Panc1 (cell line): ENCODE results near the gene JOSD2. TPM values are rescaled to one million over a fixed set of nuclear protein-coding genes. Genes with fewer than 3 reads are reported as not detected.

Experiments
- ATAC-seq: fragments of 200-7000 bp; cut with Tn5 transposase; 2 replicates; pipeline ENCODE4 v1.9.1; 2020; ENCODE audit warnings: mild to moderate bottlenecking, moderate library complexity
- BruUV-seq: library from RNA; stranded (reverse); fragments of 400-500 nt; replicated peaks from 2 replicates; lab custom pipeline; 2021; lab: Mats Ljungman, UMichigan
- CTCF ChIA-PET: fragments of 300-600 bp; sonication (Branson Sonifier 250); formaldehyde crosslinking; loops from one replicate; lab custom pipeline; 2022; ENCODE audit warnings: antibody characterized with exemption; lab: Charles Lee
- POLR2A ChIA-PET: fragments of 300-600 bp; sonication (Branson Sonifier 250); formaldehyde crosslinking; loops from one replicate; lab custom pipeline; 2022; ENCODE audit warnings: antibody characterized with exemption; lab: Charles Lee
- DNase-seq: peaks from one replicate; pipeline ENCODE4 v3.0.0-alpha.2; 2010; ENCODE audit warnings: low read depth, low spot score
- H3K27ac ChIP-seq: 2 replicates; pipeline ENCODE4 v1.5.1; 2011; ENCODE audit warnings: mild to moderate bottlenecking, low read length, inconsistent platforms
- H3K27me3 ChIP-seq: fragments of 200-500 bp; sonication (Bioruptor generic); 2 replicates; pipeline ENCODE4 v1.6.0; 2014; ENCODE audit warnings: low read length, inconsistent platforms; ENCODE audit not compliant: control insufficient read depth, insufficient read depth
- H3K36me3 ChIP-seq: fragments of 200-500 bp; sonication (Bioruptor generic); 2 replicates; pipeline ENCODE4 v1.5.1; 2014; ENCODE audit warnings: inconsistent platforms, mild to moderate bottlenecking, low read length, moderate library complexity; ENCODE audit not compliant: control insufficient read depth, insufficient read depth
- H3K4me1 ChIP-seq: 2 replicates; pipeline ENCODE4 v1.5.1; 2011; ENCODE audit warnings: inconsistent platforms, mild to moderate bottlenecking, low read length, moderate library complexity; ENCODE audit not compliant: control insufficient read depth, insufficient read depth
- H3K4me3 ChIP-seq, 2 experiments: 2 replicates each; pipeline ENCODE4 v1.5.1; 2011 to 2012; ENCODE audit warnings: low read depth in 2 of 2, low read length in 2 of 2, mild to moderate bottlenecking in 2 of 2, inconsistent platforms in 1 of 2, moderate library complexity in 1 of 2
- H3K9me3 ChIP-seq: fragments of 200-500 bp; sonication (Bioruptor generic); 2 replicates; pipeline ENCODE4 v1.5.1; 2014; ENCODE audit warnings: low read depth, mild to moderate bottlenecking, inconsistent platforms, low read length, moderate library complexity; ENCODE audit not compliant: control insufficient read depth, insufficient read depth
- CTCF ChIP-seq: fragments of 450-650 bp; IDR thresholded peaks from 2 replicates; pipeline ENCODE4 v1.5.1; 2017; ENCODE audit warnings: mild to moderate bottlenecking
- POLR2AphosphoS5 ChIP-seq: IDR thresholded peaks from 2 replicates; pipeline ENCODE4 v1.6.1; 2012; ENCODE audit warnings: mild to moderate bottlenecking, low read depth, low read length, moderate library complexity
- REST ChIP-seq, 2 experiments: IDR thresholded peaks; 2 replicates each; pipeline ENCODE4 v1.6.1; 2011 to 2012; ENCODE audit warnings: low read depth in 2 of 2, control low read depth in 1 of 2, low read length in 1 of 2, mild to moderate bottlenecking in 1 of 2, moderate library complexity in 1 of 2; ENCODE audit not compliant: insufficient read depth in 1 of 2
- SIN3A ChIP-seq: IDR thresholded peaks from 2 replicates; pipeline ENCODE4 v1.6.1; 2012; ENCODE audit warnings: low read depth, mild to moderate bottlenecking, low read length, moderate library complexity, borderline replicate concordance; ENCODE audit not compliant: insufficient read depth
- TCF7L2 ChIP-seq: IDR thresholded peaks from 2 replicates; pipeline ENCODE4 v1.6.1; 2011; ENCODE audit warnings: mild to moderate bottlenecking, low read depth, low read length, inconsistent platforms
- in situ Hi-C: cut with HindIII; loops from 2 replicates; pipeline ENCODE4 v1.10.0; 2016; ENCODE audit warnings: low sequenced_read_pairs, low pct_unique_long_range_greater_than_20kb
- intact Hi-C: fragments of 100-400 bp; cut with micrococcal nuclease; formaldehyde crosslinking; loops from one replicate; pipeline ENCODE4 v1.10.0; 2022; ENCODE audit not compliant: unreplicated experiment
- total RNA-seq: library from RNA; stranded (reverse); gene quantifications from one replicate; pipeline ENCODE4 v1.2.1, GENCODE V29; 2021; ENCODE audit not compliant: unreplicated experiment

The JOSD2 gene
- total RNA-seq, 1 experiment from 2014 or later, result 51.8 TPM

DNA sequence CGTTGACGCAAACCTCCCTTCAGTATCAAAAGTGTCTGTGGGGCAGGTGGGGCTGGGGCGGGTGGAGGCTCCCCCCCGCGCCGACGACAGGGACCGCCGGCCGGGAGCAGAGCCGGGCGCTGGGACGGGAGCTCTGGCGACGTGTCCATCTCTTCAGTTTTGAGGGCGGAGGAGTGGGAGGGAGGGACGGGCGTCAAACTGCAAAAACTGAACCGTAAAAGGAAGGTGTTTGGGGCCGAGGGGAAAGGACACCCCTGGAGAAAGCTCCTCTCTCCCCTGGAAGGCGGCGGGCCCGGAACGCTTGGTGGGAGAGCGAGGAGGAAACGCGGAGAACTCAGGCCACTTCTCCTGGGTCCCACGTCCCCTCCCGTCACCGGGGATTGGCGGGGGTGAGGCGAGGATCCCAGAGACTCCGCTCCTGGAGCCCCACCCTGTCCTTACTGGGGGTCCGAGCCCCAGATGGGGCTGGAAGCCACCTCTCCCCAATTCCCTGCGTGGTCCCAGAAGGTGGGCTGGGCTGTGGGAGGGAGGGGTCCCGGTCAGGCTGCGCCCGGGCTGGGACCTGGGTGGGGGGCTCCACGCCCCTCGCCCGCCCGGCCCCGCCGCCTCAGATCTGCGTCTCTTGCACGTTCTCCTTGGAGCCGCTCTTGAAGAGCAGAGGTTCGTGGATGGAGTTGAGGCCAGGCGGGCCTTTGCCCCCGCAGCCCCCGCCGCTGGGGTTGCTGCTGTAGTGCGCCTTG lies 6.1 kb upstream of the JOSD2 start:
- intact Hi-C loops, result no loop called here
- no peak for TF ChIP-seq TCF7L2
- TF ChIP-seq POLR2AphosphoS5, result no peak
- no peak for TF ChIP-seq SIN3A
- no peak for TF ChIP-seq CTCF
- TF ChIP-seq REST (IDR thresholded peaks at IDR 0.05; ENCODE audit: insufficient read depth in 1 of 2, low read depth in 2 of 2, low read length in 1 of 2), result no peak
- ATAC-seq, result no peak; the same call in 1 of the 2 replicates

GRCh38 chr19:50516456-50516855 lies 5.5 kb upstream of the JOSD2 start:
- no peak overlapping the region for H3K4me3 ChIP-seq
- in situ Hi-C loops, result no loop called here
- H3K4me1 ChIP-seq, result no peaks in the 10 kb centered on the region
- CTCF ChIA-PET, result interaction anchor here (0.8 kb wide), 1 partner anchor 244 kb away, joined by 3 read pairs; no protein-coding TSS in a partner anchor
- BruUV-seq, result no TSS peak
- ATAC-seq (no peak), DNase-seq (no peak)
- no peaks in the 10 kb centered on the region for H3K36me3 ChIP-seq
- no peaks in the 10 kb centered on the region for H3K27me3 ChIP-seq
- POLR2A ChIA-PET, result no interaction called here
- H3K9me3 ChIP-seq, result no peaks in the 10 kb centered on the region
- H3K27ac ChIP-seq, result no peak overlapping the region
- intact Hi-C loops, result no loop called here
- no peak for TF ChIP-seq CTCF
- TF ChIP-seq REST (IDR thresholded peaks at IDR 0.05; ENCODE audit: insufficient read depth in 1 of 2, low read depth in 2 of 2, low read length in 1 of 2), result no peak
- TF ChIP-seq TCF7L2, result no peak
- no peak for TF ChIP-seq SIN3A
- no peak for TF ChIP-seq POLR2AphosphoS5

More for the DNA sequence above, 6.1 kb upstream of the JOSD2 start:
- Histone ChIP-seq H3K27me3 (no peaks in the 10 kb centered on the region), H3K9me3 (no peaks in the 10 kb centered on the region), H3K4me3 (no peak overlapping the region), H3K4me1 (no peaks in the 10 kb centered on the region), H3K36me3 (no peaks in the 10 kb centered on the region), H3K27ac (no peak overlapping the region)
- no TSS peak for BruUV-seq
- CTCF ChIA-PET, result interaction anchor here (0.8 kb wide), 1 partner anchor 244 kb away, joined by 3 read pairs; no protein-coding TSS in a partner anchor
- in situ Hi-C loops, result no loop called here
- no peak for DNase-seq
- POLR2A ChIA-PET, result no interaction called here
